ENCODE results near the gene MRPS23.

The MRPS23 gene

GRCh38 chr17:57838857-57839570 lies 10.8 kb downstream of the MRPS23 start:
- no peak for DNase-seq (ENCODE audit: low read depth in 2 of 2)

- DNase-seq (ENCODE audit: low read depth in 2 of 2), result no peak
Observed at GRCh38 chr17:57838453-57838852, 11.4 kb downstream of the MRPS23 start.

DNA sequence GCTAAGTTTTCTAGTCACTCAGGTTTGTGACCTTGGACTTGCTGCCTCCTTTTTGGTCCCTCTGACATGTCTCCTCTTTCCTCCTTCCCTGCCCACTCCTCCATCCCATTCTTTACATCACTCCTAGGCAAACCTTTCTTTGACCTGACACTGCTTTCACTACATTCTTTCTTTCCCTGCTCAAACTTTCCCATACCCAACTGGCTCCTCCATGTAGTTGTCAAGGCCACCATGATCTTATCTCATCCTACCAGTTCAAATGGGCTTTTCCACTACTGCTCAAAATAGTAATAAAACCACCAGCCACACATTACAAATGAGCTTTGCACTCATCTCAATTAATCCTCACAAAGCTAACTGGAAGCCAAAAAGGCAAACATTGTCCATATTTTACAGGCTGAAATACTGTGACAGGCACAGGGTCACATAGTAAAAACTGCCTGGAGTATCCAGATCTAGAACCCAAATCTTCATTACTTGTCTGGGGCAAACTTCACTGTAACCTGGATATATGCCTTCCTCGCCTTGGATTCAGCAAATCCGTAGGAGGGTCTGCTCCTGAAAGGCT lies 14.4 kb downstream of the MRPS23 start:
- no peak for DNase-seq (ENCODE audit: low read depth in 2 of 2)

DNA sequence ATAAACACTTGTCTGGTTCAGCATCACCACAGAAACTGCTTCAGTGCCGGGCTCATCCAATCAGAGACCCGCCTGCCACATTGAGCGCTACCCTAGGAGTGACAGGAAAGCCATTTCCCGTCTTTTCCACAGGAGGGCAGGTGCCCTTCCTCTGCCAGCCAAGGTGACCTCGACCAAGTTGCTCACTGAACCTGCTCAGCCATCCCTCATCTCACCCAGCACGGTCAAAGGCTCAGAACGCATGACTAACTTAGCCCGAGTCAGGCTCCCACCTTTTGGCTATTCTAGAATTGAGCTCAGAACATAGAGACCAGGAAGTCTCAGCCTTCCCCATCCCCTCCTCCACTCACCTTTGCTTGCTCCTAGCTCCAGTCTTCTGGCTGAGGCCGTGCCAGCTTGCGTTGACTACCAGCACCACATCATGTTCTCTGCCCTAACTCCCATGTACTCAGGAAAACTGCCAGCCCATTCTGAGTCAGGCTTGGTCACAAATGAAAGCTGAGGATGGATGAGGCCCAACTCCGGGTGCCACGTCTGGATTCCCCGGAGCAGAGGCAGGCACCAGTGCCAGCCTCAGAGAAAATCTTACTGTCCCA lies 15.6 kb downstream of the MRPS23 start:
- no peak for DNase-seq (ENCODE audit: low read depth in 2 of 2)

GRCh38 chr17:57833179-57833939 lies 16.5 kb downstream of the MRPS23 start:
- peak; percentile 44 to 54 for DNase-seq (ENCODE audit: low read depth in 2 of 2)

- no peak for DNase-seq (ENCODE audit: low read depth in 2 of 2)
Observed at GRCh38 chr17:57832314-57833178, 17.3 kb downstream of the MRPS23 start.

DNA sequence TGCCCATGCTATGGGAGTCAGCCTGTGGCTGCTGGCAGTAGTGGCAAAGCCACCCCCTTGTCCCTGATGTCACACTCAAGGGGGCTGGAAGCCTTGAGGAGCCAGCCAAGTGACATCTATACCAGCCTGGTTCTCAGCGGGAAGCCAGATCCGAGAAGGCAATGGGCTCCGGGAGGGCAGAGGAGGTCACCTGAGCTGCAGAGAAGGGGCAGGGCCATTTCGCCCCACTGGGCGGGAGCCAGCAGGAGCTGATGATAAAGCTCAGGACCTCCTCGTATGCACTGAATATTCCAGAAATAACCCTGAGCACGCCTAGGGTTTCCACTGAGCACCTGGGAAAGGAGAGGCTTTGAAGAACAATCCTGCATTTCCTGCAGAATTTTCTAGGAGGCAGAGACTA lies 19.0 kb downstream of the MRPS23 start:
- DNase-seq (ENCODE audit: low read depth in 2 of 2), result no peak

- no peak for DNase-seq (ENCODE audit: low read depth in 2 of 2)
Observed at GRCh38 chr17:57823469-57824401, 26.1 kb downstream of the MRPS23 start.

GRCh38 chr17:57819867-57820266 lies 30.0 kb downstream of the MRPS23 start:
- DNase-seq (ENCODE audit: low read depth in 2 of 2), result no peak

DNA sequence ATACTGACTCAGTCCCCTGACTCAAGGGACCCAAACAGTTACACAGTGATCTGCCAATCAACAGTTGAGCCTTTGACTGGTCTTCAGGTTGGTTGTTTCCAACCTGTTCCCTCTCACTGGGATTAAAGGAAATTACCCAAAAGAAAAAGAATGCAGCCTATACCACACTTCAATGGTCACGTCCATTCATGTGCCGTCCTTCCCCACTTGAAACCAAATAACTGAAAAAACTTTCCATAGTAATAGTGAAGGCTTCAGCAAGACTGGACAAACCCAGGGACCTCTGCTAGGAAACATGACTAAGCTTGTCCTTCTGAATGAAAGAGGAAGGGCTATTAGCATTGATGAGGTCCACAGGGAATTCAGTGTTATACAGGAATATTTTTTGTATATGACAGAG lies 30.6 kb downstream of the MRPS23 start:
- DNase-seq (ENCODE audit: low read depth in 2 of 2), result no peak

- DNase-seq (ENCODE audit: low read depth in 2 of 2), result no peak
Observed at GRCh38 chr17:57818066-57818465, 31.8 kb downstream of the MRPS23 start.

DNA sequence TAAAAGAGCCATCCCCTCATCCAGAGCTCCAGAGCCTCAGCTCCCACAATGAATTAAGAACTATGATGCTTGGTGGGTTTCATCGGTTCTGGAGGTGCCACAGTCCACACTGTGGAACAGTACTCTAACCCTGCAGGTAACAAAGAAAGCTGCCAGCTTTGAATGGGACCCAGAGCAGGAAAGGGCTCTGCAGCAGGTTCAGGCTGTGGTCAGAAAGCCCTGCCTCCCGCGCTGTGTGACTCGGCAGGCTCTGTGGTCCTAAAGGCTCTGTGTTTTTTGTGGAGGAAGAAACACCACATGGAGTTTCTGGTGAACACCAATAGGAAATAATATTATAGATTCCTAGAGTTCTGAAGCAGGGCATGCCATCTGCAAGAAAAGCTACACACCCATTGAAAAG lies 32.5 kb downstream of the MRPS23 start:
- no peak for DNase-seq (ENCODE audit: low read depth in 2 of 2)

- no peak for DNase-seq (ENCODE audit: low read depth in 2 of 2)
Observed at GRCh38 chr17:57814421-57814820, 35.4 kb downstream of the MRPS23 start.

DNA sequence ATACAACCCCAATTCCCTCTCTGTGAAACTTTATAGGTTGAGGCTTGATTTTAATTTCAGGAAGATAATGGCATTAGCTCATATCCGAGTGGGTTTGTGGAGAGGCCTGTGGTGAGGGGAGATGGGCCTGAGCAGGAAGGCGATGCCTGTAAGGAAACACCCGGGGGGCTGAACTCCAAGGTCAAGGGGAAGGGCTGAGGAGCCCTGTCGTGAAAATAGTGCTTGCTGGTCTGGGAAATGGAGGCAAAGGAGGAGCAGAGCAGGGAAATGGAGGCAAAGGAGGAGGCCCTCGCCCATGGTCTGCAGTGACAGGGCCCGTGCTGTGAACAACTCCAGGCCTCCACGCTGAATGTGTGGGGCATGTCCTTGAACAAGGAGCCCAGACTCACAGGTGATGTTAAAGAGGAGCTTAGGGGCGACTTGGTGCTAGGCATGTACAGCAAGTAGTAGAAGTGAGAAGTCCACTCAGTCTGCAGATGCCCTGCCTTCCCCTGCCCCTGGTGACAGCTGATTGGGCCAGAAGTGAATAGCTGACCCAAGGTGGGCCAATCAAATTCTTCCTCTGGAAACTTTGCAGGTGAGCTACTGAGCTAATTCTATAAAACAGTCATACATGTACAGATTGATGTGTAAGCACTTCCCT lies 38.1 kb downstream of the MRPS23 start:
- no peak for DNase-seq (ENCODE audit: low read depth in 2 of 2)

DNA sequence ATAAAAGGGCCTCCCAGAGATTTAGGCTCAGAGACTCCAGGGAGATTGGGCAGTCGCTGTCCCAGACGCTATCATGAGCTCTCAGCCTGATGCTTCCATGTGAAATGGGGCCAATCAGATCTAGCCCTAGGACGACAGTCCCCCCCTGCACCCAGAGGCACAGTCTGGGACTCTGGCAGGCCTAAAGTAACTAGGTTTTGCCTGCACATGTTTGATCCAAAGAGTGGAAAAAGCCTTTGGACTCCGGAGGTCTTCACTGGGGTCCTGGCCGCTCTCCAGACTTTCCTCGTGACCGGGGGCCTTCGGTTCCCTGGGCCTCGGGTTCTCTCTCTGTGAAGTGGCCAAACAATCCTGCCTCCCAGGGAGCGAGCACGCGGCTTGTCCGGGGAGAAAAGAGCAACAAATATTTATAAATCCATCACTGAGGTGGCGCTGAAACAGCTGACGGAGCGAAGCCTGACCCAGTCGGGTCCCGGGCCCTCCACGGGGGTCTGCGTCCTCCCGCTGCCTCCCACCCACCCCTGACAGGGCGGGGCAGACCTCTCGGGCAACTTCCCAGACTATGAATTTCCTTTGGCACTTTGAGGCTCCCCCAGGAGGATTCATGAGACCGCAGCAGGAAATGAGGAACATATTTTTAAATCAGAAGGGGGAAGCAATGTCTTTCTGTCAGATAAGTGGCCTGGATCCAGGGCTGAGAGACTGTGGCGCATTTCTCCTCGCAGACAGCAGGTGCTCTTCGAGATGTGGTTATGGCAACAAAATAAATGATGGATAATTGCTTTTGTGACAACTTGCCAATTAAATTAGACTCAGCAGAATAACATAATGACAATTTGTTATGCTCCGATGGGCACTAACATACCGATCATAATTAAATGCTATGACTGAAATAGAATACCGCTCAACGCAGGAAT lies 38.9 kb downstream of the MRPS23 start:
- no peak for DNase-seq (ENCODE audit: low read depth in 2 of 2)

GRCh38 chr17:57809879-57810278 lies 40.0 kb downstream of the MRPS23 start:
- no peak for DNase-seq (ENCODE audit: low read depth in 2 of 2)

GRCh38 chr17:57808882-57809281 lies 41.0 kb downstream of the MRPS23 start:
- DNase-seq (ENCODE audit: low read depth in 2 of 2), result no peak

DNA sequence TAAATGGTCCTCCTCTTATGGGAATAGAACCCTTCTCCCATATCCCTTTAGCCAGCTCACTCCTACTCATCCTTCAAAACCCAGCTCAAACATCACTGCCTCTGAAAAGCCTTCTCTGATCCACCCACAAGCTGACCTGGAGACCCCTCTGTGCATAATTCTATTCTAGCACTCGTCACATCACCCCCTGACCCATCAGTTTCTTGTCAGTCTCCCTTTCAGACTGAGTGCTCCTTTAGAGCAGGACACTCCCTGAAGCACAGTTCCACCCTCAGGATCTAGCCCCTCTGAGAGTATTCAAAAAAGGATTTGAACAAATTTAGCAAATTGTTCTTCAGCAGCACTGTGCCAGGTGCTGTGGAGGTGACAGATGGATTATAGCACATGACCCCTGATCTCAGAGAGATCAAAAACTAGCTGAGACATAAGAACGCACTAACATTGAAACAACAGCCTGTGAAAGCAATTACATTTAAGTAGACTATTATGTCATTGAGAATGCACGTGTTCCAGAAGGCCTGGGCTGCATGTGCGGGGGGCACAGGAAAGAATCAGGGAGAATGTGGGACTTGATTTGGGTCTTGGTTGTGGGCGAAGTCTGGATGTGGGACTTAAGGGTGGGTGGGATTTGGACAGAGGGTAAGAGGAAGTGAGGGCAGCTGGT lies 43.5 kb downstream of the MRPS23 start:
- no peak for DNase-seq (ENCODE audit: low read depth in 2 of 2)

All from stimulated activated CD8-positive, alpha-beta memory T cell treated with anti-CD3 and anti-CD28 coated beads, Interleukin-2, amount 100 ng/mL, for 1 hour (primary cell).